ENCODE data around the gene MEI1.

MEI1 gene

GRCh38 chr22:41841085-41841712, 141.9 kb downstream of the MEI1 start:
- DNase-seq (ENCODE audit: low read depth, low spot score), result no peak

- DNase-seq (ENCODE audit: low read depth, low spot score), result no peak
Observed at GRCh38 chr22:41842996-41843970, 144.0 kb downstream of the MEI1 start.

- DNase-seq (ENCODE audit: low read depth, low spot score), result no peak
Observed at GRCh38 chr22:41844036-41844435, 144.7 kb downstream of the MEI1 start.

GRCh38 chr22:41844513-41844912, 145.2 kb downstream of the MEI1 start:
- peak; percentile 60 for DNase-seq (ENCODE audit: low read depth, low spot score)

GRCh38 chr22:41845380-41846267, 146.3 kb downstream of the MEI1 start:
- DNase-seq (ENCODE audit: low read depth, low spot score), result no peak

GRCh38 chr22:41846268-41846987, 147.1 kb downstream of the MEI1 start:
- no peak for DNase-seq (ENCODE audit: low read depth, low spot score)

- DNase-seq (ENCODE audit: low read depth, low spot score), result no peak
Observed at GRCh38 chr22:41847300-41847699, 148.0 kb downstream of the MEI1 start.

- DNase-seq (ENCODE audit: low read depth, low spot score), result peak; percentile 40
Observed at GRCh38 chr22:41848468-41848867, 149.2 kb downstream of the MEI1 start.
